ENCODE measurements around the gene STOM. TPM values are rescaled to one million over a fixed set of nuclear protein-coding genes. Genes with fewer than 3 reads are reported as not detected.

STOM gene
- polyA plus RNA-seq, 1 of the 3 experiments (the other 2 are of a cell fraction): 40.5 TPM

DNA sequence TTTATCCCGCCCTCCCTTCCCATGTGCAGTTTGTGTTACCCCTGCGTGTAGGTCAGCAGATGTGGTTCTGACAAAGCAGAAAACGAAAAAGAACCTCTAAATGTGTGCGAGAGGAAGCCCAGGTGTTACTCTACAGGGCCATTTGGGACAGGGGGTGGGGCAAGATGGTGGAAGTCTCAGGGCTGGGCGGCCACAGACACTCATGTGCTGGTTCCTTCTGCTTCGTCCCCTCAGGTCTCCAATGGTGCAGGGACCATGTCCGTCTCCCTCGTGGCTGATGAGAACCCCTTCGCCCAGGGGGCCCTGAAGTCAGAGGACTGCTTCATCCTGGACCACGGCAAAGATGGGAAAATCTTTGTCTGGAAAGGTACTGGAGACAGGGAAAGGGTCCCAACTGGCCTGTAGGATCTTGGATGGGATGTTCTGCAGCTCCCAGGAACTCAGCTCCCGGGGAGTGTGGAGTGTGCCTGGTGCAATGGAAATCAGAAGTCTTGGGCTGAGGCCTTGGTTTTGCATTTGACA lies 53.1 kb downstream of the STOM start:
- Histone ChIP-seq H3K27me3 (ENCODE audit: insufficient read depth) (no peaks in the 10 kb centered on the region), H3K4me2 (no peak overlapping the region), H3F3A (replicated peaks; ENCODE audit: insufficient read depth) (peaks cover 10% of the 10 kb centered on the region), H3K27ac (ENCODE audit: low read depth in 2 of 2, low read length in 1 of 2) (no peak overlapping the region), H3K4me3 (ENCODE audit: low read depth in 2 of 2, low read length in 1 of 2) (no peak overlapping the region), H4K20me1 (ENCODE audit: insufficient read depth) (no peaks in the 10 kb centered on the region), H3K9me3 (no peaks in the 10 kb centered on the region), H3K79me2 (ENCODE audit: insufficient read depth) (no peaks in the 10 kb centered on the region; the same call in 1 of the 2 replicates), H3K9ac (no peak overlapping the region), H2AFZ (ENCODE audit: low read depth) (no peak overlapping the region), H3K9me2 (no peaks in the 10 kb centered on the region), H3K36me3 (replicated peaks in 1 of 2; ENCODE audit: control insufficient read depth in 1 of 2, insufficient read depth in 2 of 2, low read length in 1 of 2) (peaks cover 29 to 36% of the 10 kb centered on the region in 2 experiments), H3K4me1 (ENCODE audit: control insufficient read depth in 1 of 2, insufficient read depth in 2 of 2, low read depth in 1 of 2, low read length in 1 of 2) (no peaks in the 10 kb centered on the region)
- DNase-seq: no peak
- WGBS (ENCODE audit: low lambda C conversion rate): 92% methylated on average over 9 of the region's 11 CpGs
- ChIA-PET POLR2A (no interaction called here), CTCF (interaction anchor here (0.7 to 5.3 kb wide), 7 partner anchors 23 to 104 kb away, joined by 3 to 316 read pairs (median 5); no protein-coding TSS in a partner anchor)
- TF ChIP-seq CTCF (IDR thresholded peaks at IDR 0.05) (no peak), JUND (IDR thresholded peaks at IDR 0.05) (no peak), RFX5 (IDR thresholded peaks at IDR 0.05; ENCODE audit: low read length) (no peak), USF1 (IDR thresholded peaks at IDR 0.05; ENCODE audit: borderline replicate concordance, low read depth) (no peak), FOSL2 (IDR thresholded peaks at IDR 0.05; ENCODE audit: borderline replicate concordance, low read depth) (no peak), YY1 (IDR thresholded peaks at IDR 0.05; ENCODE audit: low read depth) (no peak), SMC3 (IDR thresholded peaks at IDR 0.05; ENCODE audit: low read depth, low read length) (no peak), RXRA (IDR thresholded peaks at IDR 0.05; ENCODE audit: borderline replicate concordance, low read depth) (no peak), EZH2phosphoT487 (IDR thresholded peaks at IDR 0.05; ENCODE audit: borderline replicate concordance, low read depth) (no peak), ELF1 (IDR thresholded peaks at IDR 0.05) (no peak), FOXM1 (IDR thresholded peaks at IDR 0.05; ENCODE audit: low read depth) (no peak), FOXJ3 (CRISPR knock-in tag; IDR thresholded peaks at IDR 0.05) (no peak)

GRCh38 chr9:121316378-121316777 lies 53.7 kb downstream of the STOM start:
- DNase-seq: no peak
- H3K9me3 ChIP-seq: no peaks in the 10 kb centered on the region
- POLR2A ChIA-PET: no interaction called here
- no peak overlapping the region for H3K27ac ChIP-seq (ENCODE audit: low read depth in 2 of 2, low read length in 1 of 2)
- no peaks in the 10 kb centered on the region; the same call in 1 of the 2 replicates for H3K79me2 ChIP-seq (ENCODE audit: insufficient read depth)
- no peak overlapping the region for H3K4me3 ChIP-seq (ENCODE audit: low read depth in 2 of 2, low read length in 1 of 2)
- no peaks in the 10 kb centered on the region for H3K4me1 ChIP-seq (ENCODE audit: control insufficient read depth in 1 of 2, insufficient read depth in 2 of 2, low read depth in 1 of 2, low read length in 1 of 2)
- peaks cover 32 to 37% of the 10 kb centered on the region in 2 experiments for H3K36me3 ChIP-seq (replicated peaks in 1 of 2; ENCODE audit: control insufficient read depth in 1 of 2, insufficient read depth in 2 of 2, low read length in 1 of 2)
- TF ChIP-seq GATA2 (CRISPR knock-in tag; IDR thresholded peaks at IDR 0.05): no peak
- no peak for TF ChIP-seq USF1 (IDR thresholded peaks at IDR 0.05; ENCODE audit: borderline replicate concordance, low read depth)
- no peak for TF ChIP-seq USF2 (IDR thresholded peaks at IDR 0.05; ENCODE audit: borderline replicate concordance, low read depth, low read length)
- TF ChIP-seq POLR2AphosphoS5 (IDR thresholded peaks at IDR 0.05; ENCODE audit: low read depth, low read length): no peak
- TF ChIP-seq GABPA (IDR thresholded peaks at IDR 0.05; ENCODE audit: low read depth): no peak
- no peak for TF ChIP-seq CHD2 (IDR thresholded peaks at IDR 0.05; ENCODE audit: low read length, partially characterized antibody)
- no peaks in the 10 kb centered on the region for H3K27me3 ChIP-seq (ENCODE audit: insufficient read depth)
- CTCF ChIA-PET: interaction anchor here (0.8 to 4.1 kb wide), 5 partner anchors 38 to 103 kb away, joined by 3 to 40 read pairs (median 10); no protein-coding TSS in a partner anchor
- no peaks in the 10 kb centered on the region for H4K20me1 ChIP-seq (ENCODE audit: insufficient read depth)
- H2AFZ ChIP-seq (ENCODE audit: low read depth): no peak overlapping the region
- WGBS (ENCODE audit: low lambda C conversion rate): 95% methylated on average over 6 of the region's 6 CpGs
- no peak overlapping the region for H3K9ac ChIP-seq
- no peak overlapping the region for H3K4me2 ChIP-seq
- H3F3A ChIP-seq (replicated peaks; ENCODE audit: insufficient read depth): peaks cover 10% of the 10 kb centered on the region
- no peaks in the 10 kb centered on the region for H3K9me2 ChIP-seq
